SK-N-MC (cell line): ENCODE measurements around the gene C1QTNF6.

ENCODE experiments used
- EZH2 ChIP-seq: fragments of 200-600 bp; sonication (generic); IDR thresholded peaks from one replicate; pipeline ENCODE4 v1.6.1; 2017; ENCODE audit warnings: antibody characterized with exemption
- POLR2AphosphoS5 ChIP-seq: IDR thresholded peaks from 2 replicates; pipeline ENCODE4 v1.6.1; 2012; ENCODE audit warnings: mild to moderate bottlenecking, low read depth, low read length, borderline replicate concordance

GRCh38 chr22:37186228-37186996 is 1.6 kb downstream of the C1QTNF6 start:
- no peak for TF ChIP-seq EZH2
- TF ChIP-seq POLR2AphosphoS5, result no peak
